Measurements from ENCODE around the gene ZC3H14. TPM values are rescaled to one million over a fixed set of nuclear protein-coding genes. Genes with fewer than 3 reads are reported as not detected.

Gene ZC3H14
- total RNA-seq, 4 donors from 2014 or later = 62.9 to 93.3 (median 65.9) TPM

DNA sequence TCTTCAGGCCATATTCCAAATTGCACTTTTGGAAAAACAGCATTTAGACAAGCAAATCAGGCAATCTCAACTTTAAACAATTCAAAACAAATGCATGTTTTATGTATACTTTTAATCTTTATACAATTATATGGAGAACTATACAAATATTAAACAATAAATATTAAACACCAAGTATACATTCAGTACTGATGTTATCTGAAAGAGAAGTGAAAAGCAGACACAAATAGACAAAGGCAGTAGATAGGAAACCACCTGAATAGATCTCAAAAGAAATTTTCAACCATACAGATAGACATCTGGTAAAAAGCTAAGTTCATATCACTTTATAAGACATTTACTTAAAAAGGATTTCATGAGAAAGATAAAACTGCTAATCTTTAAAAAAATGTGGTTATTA is 65.2 kb downstream of the ZC3H14 start:
- H3K27me3 ChIP-seq = no peaks in the 10 kb centered on the region
- no peak overlapping the region for H3K27ac ChIP-seq
- no peaks in the 10 kb centered on the region for H3K36me3 ChIP-seq
- H3K4me3 ChIP-seq = no peak overlapping the region
- no peaks in the 10 kb centered on the region for H3K4me1 ChIP-seq
- no peak for DNase-seq
- TF ChIP-seq, protein P1, sequence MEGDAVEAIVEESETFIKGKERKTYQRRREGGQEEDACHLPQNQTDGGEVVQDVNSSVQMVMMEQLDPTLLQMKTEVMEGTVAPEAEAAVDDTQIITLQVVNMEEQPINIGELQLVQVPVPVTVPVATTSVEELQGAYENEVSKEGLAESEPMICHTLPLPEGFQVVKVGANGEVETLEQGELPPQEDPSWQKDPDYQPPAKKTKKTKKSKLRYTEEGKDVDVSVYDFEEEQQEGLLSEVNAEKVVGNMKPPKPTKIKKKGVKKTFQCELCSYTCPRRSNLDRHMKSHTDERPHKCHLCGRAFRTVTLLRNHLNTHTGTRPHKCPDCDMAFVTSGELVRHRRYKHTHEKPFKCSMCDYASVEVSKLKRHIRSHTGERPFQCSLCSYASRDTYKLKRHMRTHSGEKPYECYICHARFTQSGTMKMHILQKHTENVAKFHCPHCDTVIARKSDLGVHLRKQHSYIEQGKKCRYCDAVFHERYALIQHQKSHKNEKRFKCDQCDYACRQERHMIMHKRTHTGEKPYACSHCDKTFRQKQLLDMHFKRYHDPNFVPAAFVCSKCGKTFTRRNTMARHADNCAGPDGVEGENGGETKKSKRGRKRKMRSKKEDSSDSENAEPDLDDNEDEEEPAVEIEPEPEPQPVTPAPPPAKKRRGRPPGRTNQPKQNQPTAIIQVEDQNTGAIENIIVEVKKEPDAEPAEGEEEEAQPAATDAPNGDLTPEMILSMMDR (IDR thresholded peaks at IDR 0.05) = no peak
- no peak for TF ChIP-seq POLR2A (IDR thresholded peaks at IDR 0.05)
- H3K9me3 ChIP-seq = no peaks in the 10 kb centered on the region

DNA sequence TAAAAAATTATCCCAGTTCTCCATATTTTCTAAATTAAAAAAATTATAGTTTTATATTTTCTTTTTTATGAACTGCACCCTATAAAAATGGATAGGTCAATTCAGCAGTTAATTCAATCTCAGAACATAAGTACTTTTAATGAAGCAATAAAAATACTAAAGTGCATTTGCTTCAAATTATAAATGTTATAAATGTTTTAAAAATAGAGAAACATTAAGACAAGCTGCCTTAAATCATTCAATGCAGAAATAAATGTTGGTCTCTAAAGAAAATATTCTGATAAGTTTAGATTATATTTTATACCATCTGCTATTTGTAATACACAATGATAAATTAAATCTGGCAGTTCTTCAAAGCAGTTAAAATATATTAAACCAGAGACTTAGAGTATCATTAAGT is 65.6 kb downstream of the ZC3H14 start:
- H3K27ac ChIP-seq = no peak overlapping the region
- H3K27me3 ChIP-seq = no peaks in the 10 kb centered on the region
- no peaks in the 10 kb centered on the region for H3K4me1 ChIP-seq
- TF ChIP-seq, protein P1 (IDR thresholded peaks at IDR 0.05) = no peak
- TF ChIP-seq POLR2A (IDR thresholded peaks at IDR 0.05) = no peak
- no peaks in the 10 kb centered on the region for H3K9me3 ChIP-seq
- no peak for DNase-seq
- no peak overlapping the region for H3K4me3 ChIP-seq
- H3K36me3 ChIP-seq = no peaks in the 10 kb centered on the region

DNA sequence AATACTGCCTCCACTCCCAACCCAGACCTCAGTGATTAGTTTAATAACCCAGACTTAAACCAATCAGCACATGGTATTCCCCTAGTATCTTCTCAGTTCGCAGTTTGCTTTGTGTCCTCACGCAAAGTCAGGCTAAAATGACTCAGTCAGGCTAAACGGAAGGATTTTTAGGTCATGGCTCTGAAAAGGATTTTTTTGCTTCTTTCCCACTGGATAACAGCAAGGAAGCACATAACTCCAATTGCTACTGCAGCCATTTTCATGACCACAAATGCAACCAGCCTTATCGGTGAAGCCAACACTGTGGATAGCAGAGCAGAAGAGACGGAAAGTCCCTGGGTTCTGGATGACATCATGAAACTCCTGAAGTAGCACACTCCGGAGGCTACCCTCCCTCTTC is 67.7 kb downstream of the ZC3H14 start:
- H3K4me1 ChIP-seq = no peaks in the 10 kb centered on the region
- no peaks in the 10 kb centered on the region for H3K36me3 ChIP-seq
- H3K27me3 ChIP-seq = no peaks in the 10 kb centered on the region
- TF ChIP-seq, protein P1 (IDR thresholded peaks at IDR 0.05) = no peak
- no peak for TF ChIP-seq POLR2A (IDR thresholded peaks at IDR 0.05)
- H3K9me3 ChIP-seq = no peaks in the 10 kb centered on the region
- no peak overlapping the region for H3K27ac ChIP-seq
- no peak overlapping the region for H3K4me3 ChIP-seq
- DNase-seq = no peak

DNA sequence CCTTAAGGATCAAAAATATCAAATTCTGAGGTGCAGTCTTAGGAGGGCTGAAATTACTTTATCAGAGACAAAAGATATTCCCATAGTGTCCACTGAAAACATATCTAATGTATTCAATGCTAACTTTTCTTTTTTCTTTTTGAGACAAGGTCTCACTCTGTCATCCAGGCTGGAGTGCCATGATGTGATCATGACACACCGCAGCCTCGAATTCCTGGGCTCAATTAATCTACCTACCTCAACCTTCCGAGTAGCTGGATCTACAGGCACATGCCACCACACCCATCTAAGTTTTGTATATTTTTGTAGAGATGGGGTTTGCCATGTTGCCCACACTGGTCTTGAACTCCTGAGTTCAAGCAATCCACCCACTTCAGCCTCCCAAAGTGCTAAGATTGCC is 68.3 kb downstream of the ZC3H14 start:
- TF ChIP-seq POLR2A (IDR thresholded peaks at IDR 0.05) = no peak
- TF ChIP-seq, protein P1 (IDR thresholded peaks at IDR 0.05) = no peak
- DNase-seq = no peak
- Histone ChIP-seq H3K27me3 (no peaks in the 10 kb centered on the region), H3K4me1 (no peaks in the 10 kb centered on the region), H3K4me3 (no peak overlapping the region), H3K27ac (no peak overlapping the region), H3K9me3 (no peaks in the 10 kb centered on the region), H3K36me3 (no peaks in the 10 kb centered on the region)

DNA sequence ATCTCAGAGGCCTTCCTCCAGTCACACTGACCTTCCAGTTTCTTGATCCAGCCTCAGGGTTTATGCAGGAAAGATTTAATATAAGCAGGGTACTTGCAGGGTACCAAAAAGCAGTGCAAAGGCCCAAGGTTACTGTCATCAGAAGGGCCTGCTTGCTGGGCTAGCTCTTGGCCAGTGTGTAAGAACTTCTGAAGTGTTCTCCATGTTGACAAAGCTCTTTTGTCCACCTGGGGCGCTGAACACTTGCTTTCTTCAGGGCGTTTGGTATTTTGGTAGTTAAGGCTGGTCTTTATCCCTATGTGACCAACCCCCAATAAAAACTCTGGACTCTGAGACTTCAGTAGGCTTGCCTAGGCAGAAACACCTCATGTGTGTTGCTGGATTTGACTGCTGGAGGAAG is 69.7 kb downstream of the ZC3H14 start:
- H3K36me3 ChIP-seq = no peaks in the 10 kb centered on the region
- no peak overlapping the region for H3K27ac ChIP-seq
- TF ChIP-seq, protein P1 (IDR thresholded peaks at IDR 0.05) = no peak
- TF ChIP-seq POLR2A (IDR thresholded peaks at IDR 0.05) = no peak
- H3K27me3 ChIP-seq = no peaks in the 10 kb centered on the region
- no peaks in the 10 kb centered on the region for H3K9me3 ChIP-seq
- H3K4me1 ChIP-seq = no peaks in the 10 kb centered on the region
- no peak overlapping the region for H3K4me3 ChIP-seq
- DNase-seq = no peak

DNA sequence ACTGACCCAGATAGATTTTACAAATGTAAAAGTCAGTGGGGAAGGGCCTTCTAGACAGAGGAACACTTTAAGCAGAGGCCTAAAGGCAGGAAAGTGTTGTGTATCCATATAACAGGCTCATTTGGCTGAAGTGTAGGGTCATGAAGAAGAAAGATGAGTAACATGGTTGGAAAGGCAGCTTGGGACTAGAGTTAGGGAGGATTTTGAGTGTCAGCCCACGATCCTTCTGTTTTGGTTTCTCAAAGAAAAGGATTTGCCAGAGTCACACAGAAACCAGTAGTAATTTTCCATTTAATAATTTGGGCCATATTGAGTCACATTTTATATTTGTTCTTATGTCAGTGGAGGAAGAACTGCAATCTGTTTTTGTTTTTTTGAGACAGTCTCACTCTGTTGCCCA is 76.4 kb downstream of the ZC3H14 start:
- TF ChIP-seq, protein P1 (IDR thresholded peaks at IDR 0.05) = no peak
- no peak for TF ChIP-seq POLR2A (IDR thresholded peaks at IDR 0.05)
- Histone ChIP-seq H3K4me1 (no peaks in the 10 kb centered on the region), H3K4me3 (no peak overlapping the region), H3K27ac (no peak overlapping the region), H3K9me3 (no peaks in the 10 kb centered on the region), H3K27me3 (no peaks in the 10 kb centered on the region), H3K36me3 (no peaks in the 10 kb centered on the region)
- no peak for DNase-seq

All from Peyer's patch (tissue), 4 donors.